Pancreas (tissue), 10 donors: ENCODE measurements around the gene HEMGN. TPM values are rescaled to one million over a fixed set of nuclear protein-coding genes. Genes with fewer than 3 reads are reported as not detected.

Source experiments
- ATAC-seq, 4 donors: fragments of 200-7000 bp; cut with Tn5 transposase; one replicate each; pipeline versions ENCODE4 v1.8.0 to v1.9.1; 2020; ENCODE audit warnings: mild to moderate bottlenecking in 4 of 4, moderate library complexity in 4 of 4
- DNase-seq, 6 donors: peaks; one replicate each; pipeline ENCODE4 v3.0.0-alpha.2; 2020
- FAIRE-seq: peaks from 2 replicates; lab custom pipeline; 2012; peaks lifted over from hg19 to GRCh38; lab: Jason Lieb, UNC
- H3K27ac ChIP-seq, 4 donors: fragments of 200-600 bp; sonication (generic); 1 replicate in 3 of 4; 2 replicates in 1 of 4; pipeline versions ENCODE4 v1.5.0 to v1.8.0; 2020
- H3K27me3 ChIP-seq, 4 donors: fragments of 200-600 bp; one replicate each; pipeline ENCODE4 v1.8.0; 2021
- H3K36me3 ChIP-seq, 3 donors: fragments of 200-600 bp; sonication (generic) in 1 of 3; one replicate each; pipeline versions ENCODE4 v1.5.0 to v1.8.0; 2020 to 2021
- H3K4me1 ChIP-seq, 3 donors: fragments of 200-600 bp; one replicate each; pipeline ENCODE4 v1.8.0; 2021
- H3K4me3 ChIP-seq, 4 donors: fragments of 200-600 bp; sonication (generic) in 2 of 4; one replicate each; pipeline versions ENCODE4 v1.5.0 to v1.8.0; 2020 to 2021
- H3K9me3 ChIP-seq, 4 donors: fragments of 200-600 bp; one replicate each; pipeline ENCODE4 v1.8.0; 2021
- CTCF ChIP-seq, 4 donors: fragments of 200-600 bp; sonication (generic) in 3 of 4; IDR thresholded peaks; one replicate each; pipeline versions ENCODE4 v1.5.0 to v1.8.0; 2021; ENCODE audit warnings: antibody characterized with exemption in 4 of 4
- WGBS, 2 donors: extraction: QIAGEN DNeasy Blood & Tissue Kit; methylation state at CpG; one replicate each; pipeline ENCODE4 v1.1.7; 2013; 5-methylcytosine and 5-hydroxymethylcytosine counted together
- intact Hi-C, 3 donors: fragments of 100-400 bp; cut with DNase I; formaldehyde crosslinking; loops; one replicate each; pipeline versions ENCODE4 v1.11.1 to v1.14.2; 2022
- polyA plus RNA-seq, 2 donors: library from polyadenylated mRNA; stranded (reverse); fragments of 200-250 nt; gene quantifications; one replicate each; pipeline ENCODE4 v1.2.3, GENCODE V29; 2013
- total RNA-seq, 6 donors: library from RNA; stranded (reverse); fragmentation: NEBNext Ultra II Directional in 4 of 6; extraction: Animal tissue kit (Norgen Biotek cat#: 25700) in 4 of 6; gene quantifications; one replicate each; pipeline versions ENCODE4 v1.2.1 to v1.2.4, GENCODE V29; 2021 to 2023
- donor health status: healthy with polysubstance abuse.
- donor health status: DM: no; HTN: no; CAD: no; lungs with moderate emphysema.
- donor health status: DM: no; HTN: no; CAD: no.
- donor health status: control.
- donor health status: control.
- donor health status: Bipolar disorder and iron deficiency.
- donor health status: DM: yes; HTN: yes; CAD: no.
- donor health status: DM: no; HTN: no; CAD: no.
- donor health status: DM: no; HTN: no; CAD: no.
- donor health status: DM: yes; HTN: yes; CAD: no.

The HEMGN gene
- under 1 TPM in 1 of 6 donors, not detected in 5; 0.09 TPM for total RNA-seq
- polyA plus RNA-seq: not detected

- ATAC-seq (peak in 1 of 4 donors; percentile 53), FAIRE-seq (no peak), DNase-seq (no peak)
- TF ChIP-seq CTCF (IDR thresholded peaks at IDR 0.05): no peak
- no peaks in the 10 kb centered on the region for H3K36me3 ChIP-seq
- 66 to 68% methylated on average over 3 of the region's 3 CpGs for WGBS, 2 donors
- H3K27me3 ChIP-seq: peaks cover 0 to 4% (median 2%) of the 10 kb centered on the region in 4 donors
- no peaks in the 10 kb centered on the region for H3K9me3 ChIP-seq
- no peak within 1 kb of the TSS for H3K4me3 ChIP-seq
- no peak within 1 kb of the TSS for H3K27ac ChIP-seq
- intact Hi-C loops: loop anchor here in 1 of 3 donors (10.0 kb wide), 1 partner anchor 97 kb away; no protein-coding TSS in a partner anchor
- H3K4me1 ChIP-seq: no peaks in the 10 kb centered on the region
Observed at GRCh38 chr9:97938081-97938644, at the start of gene HEMGN. HEMGN (minus strand) TSS chr9:97938172; CDS start chr9:97938136, 36 bp downstream.

DNA sequence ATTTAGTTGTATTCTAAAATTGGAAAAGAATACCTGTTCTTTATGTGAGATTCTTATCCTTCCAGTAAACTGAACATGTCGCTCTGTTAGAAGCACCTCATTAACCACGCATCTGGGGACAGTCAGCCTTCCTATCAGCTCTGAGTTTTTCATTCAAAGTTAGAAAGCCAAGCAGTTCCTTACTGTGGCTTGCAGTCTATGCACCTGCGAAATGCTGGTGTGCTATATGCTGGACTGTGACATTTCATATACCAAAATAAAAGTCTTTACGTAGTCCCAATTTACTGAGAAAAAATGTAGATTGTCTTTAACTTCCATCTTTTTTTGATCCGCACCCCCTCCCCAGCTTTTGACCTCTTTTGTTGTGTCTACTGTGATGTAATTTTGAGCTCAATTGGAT is 49.5 kb upstream of the HEMGN start:
- DNase-seq (no peak), ATAC-seq (no peak), FAIRE-seq (no peak)
- peaks cover 20 to 29% (median 24%) of the 10 kb centered on the region in 3 donors for H3K4me1 ChIP-seq
- H3K9me3 ChIP-seq: no peaks in the 10 kb centered on the region
- H3K27me3 ChIP-seq: no peaks in the 10 kb centered on the region
- no peaks in the 10 kb centered on the region for H3K36me3 ChIP-seq
- no peak for TF ChIP-seq CTCF (IDR thresholded peaks at IDR 0.05)
- no peak overlapping the region for H3K27ac ChIP-seq
- no peak overlapping the region for H3K4me3 ChIP-seq
- intact Hi-C loops: no loop called here
- 82 to 89% methylated on average over 5 of the region's 5 CpGs for WGBS, 2 donors

DNA sequence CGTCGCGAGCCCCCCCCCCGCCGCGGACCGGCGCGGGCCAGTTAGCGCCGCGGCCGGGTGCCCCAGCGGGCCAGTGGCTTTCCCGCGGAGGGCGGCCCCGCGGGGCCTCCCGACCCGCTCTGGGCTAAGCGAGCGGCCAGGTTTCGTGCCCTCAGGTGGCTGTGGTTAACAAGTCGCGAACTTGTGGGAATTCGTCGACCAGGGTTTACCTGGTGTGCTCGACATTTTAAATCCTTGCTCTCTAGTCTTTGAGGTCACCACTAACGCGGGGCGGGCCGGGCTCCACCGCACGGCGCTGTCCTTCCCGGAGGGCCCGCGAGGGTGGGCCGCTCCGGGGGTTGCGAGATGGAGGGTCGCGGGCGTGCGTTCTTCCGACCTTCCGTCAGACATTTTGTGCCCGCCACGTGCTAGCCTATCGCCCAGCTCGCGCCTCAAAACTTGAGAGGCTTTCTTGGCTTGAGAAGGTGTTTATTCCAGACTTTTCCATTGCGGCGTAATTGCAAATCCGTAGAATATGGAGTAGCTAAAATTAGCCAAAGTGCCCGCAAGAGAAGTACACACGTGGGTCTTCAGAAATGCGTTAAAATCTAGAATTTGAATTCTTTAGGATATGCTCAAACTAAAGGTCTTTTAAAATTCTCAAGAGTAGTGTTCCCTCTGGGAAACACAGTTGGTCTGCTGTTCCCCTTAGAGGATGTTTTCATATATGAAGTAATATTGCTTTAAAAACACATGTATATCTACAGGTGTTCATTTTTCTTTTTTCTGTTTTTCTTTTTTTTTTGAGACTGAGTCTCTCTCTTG is 47.3 kb upstream of the HEMGN start:
- H3K4me1 ChIP-seq: peaks cover 20 to 29% (median 21%) of the 10 kb centered on the region in 3 donors
- TF ChIP-seq CTCF (IDR thresholded peaks at IDR 0.05): no peak
- 21 to 23% methylated on average over 57 to 59 of the region's 59 CpGs for WGBS, 2 donors
- intact Hi-C loops: no loop called here
- DNase-seq: peak in 1 of 6 donors; percentile 67
- no peaks in the 10 kb centered on the region for H3K9me3 ChIP-seq
- H3K36me3 ChIP-seq: no peaks in the 10 kb centered on the region
- no peaks in the 10 kb centered on the region for H3K27me3 ChIP-seq
- H3K4me3 ChIP-seq: peak overlapping the region; percentile 82 to 96 (median 95)
- no peak for FAIRE-seq
- peak overlapping the region in 3 of 4 donors; percentile 90 to 95 (median 94) for H3K27ac ChIP-seq
- ATAC-seq: peak in 2 of 4 donors; percentile 1 to 4

GRCh38 chr9:97984188-97985057 is 46.5 kb upstream of the HEMGN start:
- Histone ChIP-seq H3K36me3 (no peaks in the 10 kb centered on the region), H3K4me3 (peak overlapping the region; percentile 82 to 96 (median 95)), H3K27me3 (no peaks in the 10 kb centered on the region), H3K27ac (peak overlapping the region; percentile 88 to 95 (median 92)), H3K4me1 (peaks cover 20 to 23% (median 21%) of the 10 kb centered on the region in 3 donors), H3K9me3 (no peaks in the 10 kb centered on the region)
- WGBS, 2 donors: 1% methylated on average over 55 to 116 of the region's 116 CpGs
- FAIRE-seq (no peak), ATAC-seq (peak; percentile 22 to 59 (median 38)), DNase-seq (peak; percentile 75 to 91 (median 88))
- intact Hi-C loops: no loop called here
- no peak for TF ChIP-seq CTCF (IDR thresholded peaks at IDR 0.05)
